ENCODE results near the gene MTFMT.

MTFMT gene

GRCh38 chr15:64959128-64959527 lies 70.3 kb downstream of the MTFMT start:
- no peaks in the 10 kb centered on the region for H3K27me3 Mint-ChIP-seq (ENCODE audit: low read depth)
- no peaks in the 10 kb centered on the region for H3K9me3 Mint-ChIP-seq
- H3K4me3 Mint-ChIP-seq: no peak overlapping the region
- no peaks in the 10 kb centered on the region for H3K4me1 Mint-ChIP-seq (ENCODE audit: low read depth)
- H3K27ac Mint-ChIP-seq: no peak overlapping the region
- peaks cover 35% of the 10 kb centered on the region for H3K36me3 Mint-ChIP-seq (ENCODE audit: low read depth)

- H3K9me3 Mint-ChIP-seq: no peaks in the 10 kb centered on the region
- H3K36me3 Mint-ChIP-seq (ENCODE audit: low read depth): peaks cover 14% of the 10 kb centered on the region
- H3K4me3 Mint-ChIP-seq: no peak overlapping the region
- peaks cover 2% of the 10 kb centered on the region for H3K4me1 Mint-ChIP-seq (ENCODE audit: low read depth)
- H3K27ac Mint-ChIP-seq: no peak overlapping the region
- no peaks in the 10 kb centered on the region for H3K27me3 Mint-ChIP-seq (ENCODE audit: low read depth)
Observed at GRCh38 chr15:64954395-64954794, 75.0 kb downstream of the MTFMT start.

- peaks cover 2% of the 10 kb centered on the region for H3K4me1 Mint-ChIP-seq (ENCODE audit: low read depth)
- H3K27ac Mint-ChIP-seq: peak overlapping the region; percentile 37
- H3K4me3 Mint-ChIP-seq: no peak overlapping the region
- H3K36me3 Mint-ChIP-seq (ENCODE audit: low read depth): peaks cover 5% of the 10 kb centered on the region
- no peaks in the 10 kb centered on the region for H3K27me3 Mint-ChIP-seq (ENCODE audit: low read depth)
- no peaks in the 10 kb centered on the region for H3K9me3 Mint-ChIP-seq
Observed at GRCh38 chr15:64951777-64952418, 77.5 kb downstream of the MTFMT start.

Measured in T-helper 1 cell treated with Interleukin-12 subunit alpha and Interleukin-12 subunit beta and Interleukin-4 antibody, amounts not matched to agents 30 μg/mL and 1 μg/mL, for 36 hours (primary cell).